Spleen (tissue), 11 donors: Measurements from ENCODE around the gene MOBP. TPM values are rescaled to one million over a fixed set of nuclear protein-coding genes. Genes with fewer than 3 reads are reported as not detected.

Source experiments
- DNase-seq: peaks from one replicate; pipeline ENCODE4 v3.0.0-alpha.2; 2020
- H3K27ac ChIP-seq, 8 donors: fragments of 200-600 bp; sonication (generic) in 7 of 8; 1 replicate in 4 of 8; 2 replicates in 4 of 8; pipeline versions ENCODE4 v1.5.0 to v1.8.0; 2016 to 2021; ENCODE audit warnings: inconsistent platforms in 4 of 8, mild to moderate bottlenecking in 4 of 8, moderate library complexity in 1 of 8
- H3K27me3 ChIP-seq, 7 donors: fragments of 200-600 bp; sonication (generic) in 6 of 7; replicated peaks in 1 of 7; 1 replicate in 4 of 7; 2 replicates in 3 of 7; pipeline versions ENCODE4 v1.5.0 to v1.8.0; 2016 to 2021; ENCODE audit warnings: inconsistent platforms in 3 of 7, mild to moderate bottlenecking in 1 of 7
- H3K36me3 ChIP-seq, 6 donors: fragments of 200-600 bp; sonication (generic) in 5 of 6; 1 replicate in 4 of 6; 2 replicates in 2 of 6; pipeline versions ENCODE4 v1.5.0 to v1.8.0; 2016 to 2021; ENCODE audit warnings: inconsistent platforms in 2 of 6
- H3K4me1 ChIP-seq, 6 donors: fragments of 200-600 bp; sonication (generic) in 5 of 6; 1 replicate in 3 of 6; 2 replicates in 3 of 6; pipeline versions ENCODE4 v1.5.0 to v1.8.0; 2016 to 2021; ENCODE audit warnings: inconsistent platforms in 3 of 6
- H3K4me3 ChIP-seq, 8 donors: fragments of 200-600 bp; sonication (generic) in 7 of 8; 1 replicate in 4 of 8; 2 replicates in 4 of 8; pipeline versions ENCODE4 v1.5.0 to v1.8.0; 2016 to 2021; ENCODE audit warnings: inconsistent platforms in 4 of 8, mild to moderate bottlenecking in 4 of 8, moderate library complexity in 2 of 8
- H3K9me3 ChIP-seq, 8 donors: fragments of 200-600 bp; sonication (generic) in 7 of 8; 1 replicate in 4 of 8; 2 replicates in 4 of 8; pipeline versions ENCODE4 v1.5.0 to v1.8.0; 2016 to 2021; ENCODE audit warnings: inconsistent platforms in 4 of 8
- CTCF ChIP-seq, 11 experiments: fragments of 200-600 bp in 7 of 11; fragments of 450-650 bp in 4 of 11; sonication (generic) in 4 of 11; IDR thresholded peaks in 8 of 11; conservative IDR thresholded peaks in 3 of 11; 1 replicate in 7 of 11; 2 replicates in 4 of 11; pipeline versions ENCODE4 v1.4.0 to v1.8.0; 2016 to 2021; ENCODE audit warnings: antibody characterized with exemption in 11 of 11, inconsistent platforms in 4 of 11, mild to moderate bottlenecking in 1 of 11
- POLR2A ChIP-seq, 3 donors: fragments of 450-650 bp; IDR thresholded peaks; one replicate each; pipeline ENCODE4 v1.5.1; 2017; ENCODE audit warnings: antibody characterized with exemption in 3 of 3, mild to moderate bottlenecking in 1 of 3
- POLR2AphosphoS5 ChIP-seq, 3 donors: sonication (generic); formaldehyde crosslinking; IDR thresholded peaks; one replicate each; pipeline ENCODE4 v1.5.1; 2017; ENCODE audit warnings: antibody characterized with exemption in 3 of 3
- WGBS, 5 donors: extraction: QIAGEN DNeasy Blood & Tissue Kit in 3 of 5; methylation state at CpG; one replicate each; pipeline versions ENCODE4 v1.1.5 to v1.1.7; 2013 to 2018; 5-methylcytosine and 5-hydroxymethylcytosine counted together
- intact Hi-C: fragments of 100-400 bp; cut with DNase I; formaldehyde crosslinking; loops from one replicate; pipeline ENCODE4 v1.15.0; 2023; ENCODE audit warnings: low total_unique reads
- polyA plus RNA-seq, 3 donors: library from polyadenylated mRNA; stranded (reverse); fragments of 200-250 nt; gene quantifications; one replicate each; pipeline ENCODE4 v1.2.1, GENCODE V29; 2013
- total RNA-seq, 7 donors: library from RNA; depleted of rRNA in 3 of 7; stranded (reverse); fragments of >200 nt in 3 of 7; fragmentation: NEBNext Ultra II Directional in 4 of 7; extraction: Animal tissue kit (Norgen Biotek cat#: 25700) in 4 of 7; gene quantifications; one replicate each; pipeline versions ENCODE4 v1.1.0 to v1.2.1, GENCODE V29; 2016 to 2021
- donor health status: healthy with polysubstance abuse.
- donor health status: DM: no; HTN: no; CAD: no; lungs with moderate emphysema.
- donor health status: DM: no; HTN: no; CAD: no.
- donor health status: Bipolar disorder and iron deficiency.
- donor health status: healthy.
- donor health status: DM: no; HTN: no; CAD: no.
- donor health status: DM: yes; HTN: yes; CAD: no.

The MOBP gene
- total and polyA plus RNA-seq, 10 donors: 0.06 TPM; not detected in 9

- no peak for DNase-seq
- no peaks in the 10 kb centered on the region for H3K9me3 ChIP-seq
These were observed 48.4 kb downstream of the MOBP start for GRCh38 chr3:39515681-39516441.

DNA sequence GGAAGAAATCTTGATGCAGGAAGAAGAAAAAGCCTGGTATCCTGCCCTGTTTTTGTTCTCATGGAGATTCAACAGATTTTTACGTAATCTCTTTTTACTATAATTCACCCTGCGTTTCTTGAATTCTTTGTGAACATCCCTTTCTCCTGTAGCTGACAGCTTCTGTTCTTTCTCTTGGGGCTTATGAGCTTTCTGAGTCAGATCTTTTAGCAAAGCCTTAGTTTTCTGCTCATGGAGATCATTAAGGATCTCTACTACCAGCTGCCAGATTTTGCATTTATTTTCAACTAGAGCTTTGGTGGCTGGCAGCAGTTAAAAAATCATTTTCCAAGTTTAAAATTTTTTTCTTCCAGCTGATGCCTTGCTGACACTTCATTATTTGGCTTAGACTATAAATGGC lies 51.6 kb downstream of the MOBP start:
- H3K27me3 ChIP-seq: peaks cover 0 to 30% (median 0%) of the 10 kb centered on the region in 7 donors
- no peaks in the 10 kb centered on the region for H3K36me3 ChIP-seq
- intact Hi-C loops: no loop called here
- H3K4me3 ChIP-seq: no peak overlapping the region
- H3K9me3 ChIP-seq: peaks cover 0 to 7% (median 6%) of the 10 kb centered on the region in 8 donors
- H3K4me1 ChIP-seq: no peaks in the 10 kb centered on the region
- no peak for TF ChIP-seq POLR2A (IDR thresholded peaks at IDR 0.05)
- no peak for TF ChIP-seq CTCF (IDR thresholded peaks at IDR 0.05 in 8 of 11, conservative IDR thresholded peaks at IDR 0.05 in 3 of 11)
- no peak for TF ChIP-seq POLR2AphosphoS5 (IDR thresholded peaks at IDR 0.05)
- no peak for DNase-seq
- H3K27ac ChIP-seq: no peak overlapping the region
- 75 to 87% (median 84%) methylated on average over 2 of the region's 2 CpGs for WGBS, 5 donors

More at GRCh38 chr3:39515681-39516441, 48.4 kb downstream of the MOBP start:
- H3K36me3 ChIP-seq: no peaks in the 10 kb centered on the region
- intact Hi-C loops: no loop called here
- TF ChIP-seq POLR2A (IDR thresholded peaks at IDR 0.05) (no peak), CTCF (IDR thresholded peaks at IDR 0.05 in 8 of 11, conservative IDR thresholded peaks at IDR 0.05 in 3 of 11) (no peak), POLR2AphosphoS5 (IDR thresholded peaks at IDR 0.05) (no peak)
- no peaks in the 10 kb centered on the region for H3K4me1 ChIP-seq
- H3K27ac ChIP-seq: no peak overlapping the region
- H3K4me3 ChIP-seq: no peak overlapping the region
- 73 to 86% (median 76%) methylated on average over 11 of the region's 11 CpGs for WGBS, 5 donors
- peaks cover 0 to 12% (median 0%) of the 10 kb centered on the region in 7 donors for H3K27me3 ChIP-seq

DNA sequence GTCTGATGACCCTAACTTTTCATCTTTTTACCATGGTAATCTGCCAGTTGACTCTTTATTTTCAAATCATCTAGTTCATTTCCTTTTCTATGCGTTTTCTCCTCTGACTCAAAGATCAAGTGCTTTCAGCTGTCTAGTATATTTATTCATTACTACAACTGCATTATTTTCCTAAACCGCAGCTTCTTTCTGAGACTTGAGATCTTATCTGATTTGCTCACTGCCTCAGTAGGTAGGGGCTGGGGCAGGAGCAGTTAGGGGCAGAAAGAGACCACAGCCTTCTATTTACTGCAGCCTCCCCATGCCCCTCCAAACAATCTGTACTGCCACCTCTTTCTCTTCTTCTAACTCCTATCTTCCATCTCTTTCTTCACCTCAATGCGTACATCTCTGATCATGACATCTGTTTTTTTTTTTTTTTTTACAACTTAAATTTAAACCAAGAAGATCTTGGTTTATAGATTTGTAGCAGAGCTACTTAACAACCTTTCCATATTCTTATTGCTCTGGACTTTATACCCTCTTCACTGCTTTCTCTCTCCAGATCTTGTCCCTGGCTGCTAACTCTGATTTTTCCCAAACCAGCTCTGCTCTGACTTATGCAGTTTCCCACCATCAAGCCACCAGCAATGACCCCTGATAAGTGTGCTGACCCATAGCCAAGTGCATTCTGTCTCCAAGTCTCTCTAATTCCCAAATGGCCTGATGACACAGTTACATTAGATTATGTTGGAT lies 52.2 kb downstream of the MOBP start:
- TF ChIP-seq POLR2AphosphoS5 (IDR thresholded peaks at IDR 0.05): no peak
- no peak for TF ChIP-seq CTCF (IDR thresholded peaks at IDR 0.05 in 8 of 11, conservative IDR thresholded peaks at IDR 0.05 in 3 of 11)
- no peak for TF ChIP-seq POLR2A (IDR thresholded peaks at IDR 0.05)
- 41 to 57% (median 47%) methylated on average over 3 of the region's 3 CpGs for WGBS, 5 donors

GRCh38 chr3:39521456-39521855 lies 54.0 kb downstream of the MOBP start:
- Histone ChIP-seq H3K4me3 (no peak overlapping the region), H3K36me3 (no peaks in the 10 kb centered on the region), H3K9me3 (peaks cover 0 to 24% (median 19%) of the 10 kb centered on the region in 8 donors), H3K27ac (no peak overlapping the region), H3K27me3 (peaks cover 0 to 24% (median 0%) of the 10 kb centered on the region in 7 donors), H3K4me1 (no peaks in the 10 kb centered on the region)
- TF ChIP-seq POLR2AphosphoS5 (IDR thresholded peaks at IDR 0.05): no peak
- TF ChIP-seq POLR2A (IDR thresholded peaks at IDR 0.05): no peak
- no peak for TF ChIP-seq CTCF (IDR thresholded peaks at IDR 0.05 in 8 of 11, conservative IDR thresholded peaks at IDR 0.05 in 3 of 11)
- 91 to 97% (median 92%) methylated on average over 3 of the region's 3 CpGs for WGBS, 5 donors
- no peak for DNase-seq
- intact Hi-C loops: no loop called here

More for the DNA sequence above, 52.2 kb downstream of the MOBP start:
- Histone ChIP-seq H3K9me3 (peaks cover 0 to 14% (median 12%) of the 10 kb centered on the region in 8 donors), H3K36me3 (no peaks in the 10 kb centered on the region), H3K27ac (no peak overlapping the region), H3K27me3 (peaks cover 0 to 30% (median 0%) of the 10 kb centered on the region in 7 donors), H3K4me3 (no peak overlapping the region), H3K4me1 (no peaks in the 10 kb centered on the region)
- no peak for DNase-seq
- intact Hi-C loops: no loop called here
